ENCODE results near the gene KIF6.

The KIF6 gene

GRCh38 chr6:39341937-39342336 lies 383.3 kb downstream of the KIF6 start:
- H3K4me1 ChIP-seq (ENCODE audit: control insufficient read depth, insufficient read depth, low read length): no peaks in the 10 kb centered on the region
- H3K36me3 ChIP-seq (ENCODE audit: control insufficient read depth, insufficient read depth, low read length): no peaks in the 10 kb centered on the region
- no peak overlapping the region for H3K27ac ChIP-seq (ENCODE audit: low read depth, low read length)
- no peak overlapping the region for H3K9ac ChIP-seq (ENCODE audit: low read length)
- no peaks in the 10 kb centered on the region for H3K27me3 ChIP-seq (ENCODE audit: control insufficient read depth, insufficient read depth, low read length)
- H3K4me3 ChIP-seq (ENCODE audit: low read length): no peak overlapping the region

GRCh38 chr6:39341352-39341751 lies 383.9 kb downstream of the KIF6 start:
- Histone ChIP-seq H3K4me1 (ENCODE audit: control insufficient read depth, insufficient read depth, low read length) (no peaks in the 10 kb centered on the region), H3K9ac (ENCODE audit: low read length) (no peak overlapping the region), H3K27me3 (ENCODE audit: control insufficient read depth, insufficient read depth, low read length) (no peaks in the 10 kb centered on the region), H3K4me3 (ENCODE audit: low read length) (no peak overlapping the region), H3K27ac (ENCODE audit: low read depth, low read length) (no peak overlapping the region), H3K36me3 (ENCODE audit: control insufficient read depth, insufficient read depth, low read length) (no peaks in the 10 kb centered on the region)

- Histone ChIP-seq H3K27ac (ENCODE audit: low read depth, low read length) (no peak overlapping the region), H3K36me3 (ENCODE audit: control insufficient read depth, insufficient read depth, low read length) (no peaks in the 10 kb centered on the region), H3K4me1 (ENCODE audit: control insufficient read depth, insufficient read depth, low read length) (no peaks in the 10 kb centered on the region), H3K9ac (ENCODE audit: low read length) (no peak overlapping the region), H3K27me3 (ENCODE audit: control insufficient read depth, insufficient read depth, low read length) (no peaks in the 10 kb centered on the region), H3K4me3 (ENCODE audit: low read length) (no peak overlapping the region)
These were observed 385.2 kb downstream of the KIF6 start for GRCh38 chr6:39339868-39340550.

- H3K4me1 ChIP-seq (ENCODE audit: control insufficient read depth, insufficient read depth, low read length): no peaks in the 10 kb centered on the region
- H3K36me3 ChIP-seq (ENCODE audit: control insufficient read depth, insufficient read depth, low read length): no peaks in the 10 kb centered on the region
- no peak overlapping the region for H3K27ac ChIP-seq (ENCODE audit: low read depth, low read length)
- H3K4me3 ChIP-seq (ENCODE audit: low read length): no peak overlapping the region
- no peak overlapping the region for H3K9ac ChIP-seq (ENCODE audit: low read length)
- no peaks in the 10 kb centered on the region for H3K27me3 ChIP-seq (ENCODE audit: control insufficient read depth, insufficient read depth, low read length)
These were observed 385.9 kb downstream of the KIF6 start for GRCh38 chr6:39339096-39339867.

GRCh38 chr6:39338397-39338796 lies 386.8 kb downstream of the KIF6 start:
- no peak overlapping the region for H3K27ac ChIP-seq (ENCODE audit: low read depth, low read length)
- H3K4me1 ChIP-seq (ENCODE audit: control insufficient read depth, insufficient read depth, low read length): no peaks in the 10 kb centered on the region
- H3K36me3 ChIP-seq (ENCODE audit: control insufficient read depth, insufficient read depth, low read length): no peaks in the 10 kb centered on the region
- H3K27me3 ChIP-seq (ENCODE audit: control insufficient read depth, insufficient read depth, low read length): no peaks in the 10 kb centered on the region
- H3K9ac ChIP-seq (ENCODE audit: low read length): no peak overlapping the region
- H3K4me3 ChIP-seq (ENCODE audit: low read length): no peak overlapping the region

- no peak overlapping the region for H3K27ac ChIP-seq (ENCODE audit: low read depth, low read length)
- H3K9ac ChIP-seq (ENCODE audit: low read length): no peak overlapping the region
- no peaks in the 10 kb centered on the region for H3K4me1 ChIP-seq (ENCODE audit: control insufficient read depth, insufficient read depth, low read length)
- H3K4me3 ChIP-seq (ENCODE audit: low read length): no peak overlapping the region
- no peaks in the 10 kb centered on the region for H3K27me3 ChIP-seq (ENCODE audit: control insufficient read depth, insufficient read depth, low read length)
- H3K36me3 ChIP-seq (ENCODE audit: control insufficient read depth, insufficient read depth, low read length): no peaks in the 10 kb centered on the region
These were observed 389.2 kb downstream of the KIF6 start for GRCh38 chr6:39335780-39336545.

- no peaks in the 10 kb centered on the region for H3K4me1 ChIP-seq (ENCODE audit: control insufficient read depth, insufficient read depth, low read length)
- H3K36me3 ChIP-seq (ENCODE audit: control insufficient read depth, insufficient read depth, low read length): no peaks in the 10 kb centered on the region
- no peaks in the 10 kb centered on the region for H3K27me3 ChIP-seq (ENCODE audit: control insufficient read depth, insufficient read depth, low read length)
- no peak overlapping the region for H3K4me3 ChIP-seq (ENCODE audit: low read length)
- H3K27ac ChIP-seq (ENCODE audit: low read depth, low read length): no peak overlapping the region
- H3K9ac ChIP-seq (ENCODE audit: low read length): no peak overlapping the region
These were observed 391.4 kb downstream of the KIF6 start for GRCh38 chr6:39333644-39334438.

- Histone ChIP-seq H3K36me3 (ENCODE audit: control insufficient read depth, insufficient read depth, low read length) (no peaks in the 10 kb centered on the region), H3K4me3 (ENCODE audit: low read length) (no peak overlapping the region), H3K9ac (ENCODE audit: low read length) (no peak overlapping the region), H3K4me1 (ENCODE audit: control insufficient read depth, insufficient read depth, low read length) (no peaks in the 10 kb centered on the region), H3K27ac (ENCODE audit: low read depth, low read length) (no peak overlapping the region), H3K27me3 (ENCODE audit: control insufficient read depth, insufficient read depth, low read length) (no peaks in the 10 kb centered on the region)
These were observed 394.7 kb downstream of the KIF6 start for GRCh38 chr6:39330476-39330875.

- Histone ChIP-seq H3K27ac (ENCODE audit: low read depth, low read length) (no peak overlapping the region), H3K9ac (ENCODE audit: low read length) (no peak overlapping the region), H3K4me3 (ENCODE audit: low read length) (no peak overlapping the region), H3K27me3 (ENCODE audit: control insufficient read depth, insufficient read depth, low read length) (no peaks in the 10 kb centered on the region), H3K4me1 (ENCODE audit: control insufficient read depth, insufficient read depth, low read length) (no peaks in the 10 kb centered on the region), H3K36me3 (ENCODE audit: control insufficient read depth, insufficient read depth, low read length) (no peaks in the 10 kb centered on the region)
These were observed 395.2 kb downstream of the KIF6 start for GRCh38 chr6:39330057-39330456.

- Histone ChIP-seq H3K27ac (ENCODE audit: low read depth, low read length) (no peak overlapping the region), H3K4me3 (ENCODE audit: low read length) (no peak overlapping the region), H3K9ac (ENCODE audit: low read length) (no peak overlapping the region), H3K36me3 (ENCODE audit: control insufficient read depth, insufficient read depth, low read length) (no peaks in the 10 kb centered on the region), H3K4me1 (ENCODE audit: control insufficient read depth, insufficient read depth, low read length) (no peaks in the 10 kb centered on the region), H3K27me3 (ENCODE audit: control insufficient read depth, insufficient read depth, low read length) (no peaks in the 10 kb centered on the region)
These were observed 397.1 kb downstream of the KIF6 start for GRCh38 chr6:39328066-39328465.

GRCh38 chr6:39327507-39327906 lies 397.7 kb downstream of the KIF6 start:
- no peak overlapping the region for H3K9ac ChIP-seq (ENCODE audit: low read length)
- no peaks in the 10 kb centered on the region for H3K27me3 ChIP-seq (ENCODE audit: control insufficient read depth, insufficient read depth, low read length)
- no peaks in the 10 kb centered on the region for H3K4me1 ChIP-seq (ENCODE audit: control insufficient read depth, insufficient read depth, low read length)
- H3K27ac ChIP-seq (ENCODE audit: low read depth, low read length): no peak overlapping the region
- no peaks in the 10 kb centered on the region for H3K36me3 ChIP-seq (ENCODE audit: control insufficient read depth, insufficient read depth, low read length)
- no peak overlapping the region for H3K4me3 ChIP-seq (ENCODE audit: low read length)

- no peak within 1 kb of the TSS for H3K4me3 ChIP-seq (ENCODE audit: low read length)
- no peak within 1 kb of the TSS for H3K9ac ChIP-seq (ENCODE audit: low read length)
- no peaks in the 10 kb centered on the region for H3K36me3 ChIP-seq (ENCODE audit: control insufficient read depth, insufficient read depth, low read length)
- H3K27ac ChIP-seq (ENCODE audit: low read depth, low read length): no peak within 1 kb of the TSS
- no peaks in the 10 kb centered on the region for H3K27me3 ChIP-seq (ENCODE audit: control insufficient read depth, insufficient read depth, low read length)
- H3K4me1 ChIP-seq (ENCODE audit: control insufficient read depth, insufficient read depth, low read length): no peaks in the 10 kb centered on the region
These were observed 402.8 kb downstream of the KIF6 start, which contains the start of gene KCNK16 for GRCh38 chr6:39322306-39322850. KCNK16 (minus strand) TSS chr6:39322702; CDS start chr6:39322540, 162 bp downstream.
